Nephron (organoid): ENCODE results near the gene SIK3.
A peak's percentile ranks its signal among the peaks of the same experiment; 100 is the strongest.

Source experiments
- H3K27ac Mint-ChIP-seq, 3 experiments: 2 replicates each; pipeline ENCODE4 v1.8.0; 2020; ENCODE audit warnings: mixed read lengths in 3 of 3, mild to moderate bottlenecking in 2 of 3, moderate library complexity in 1 of 3
- H3K27me3 Mint-ChIP-seq: 2 replicates; pipeline ENCODE4 v1.8.0; 2021; ENCODE audit warnings: low read depth, mild to moderate bottlenecking, moderate library complexity, mixed read lengths
- H3K36me3 Mint-ChIP-seq: 2 replicates; pipeline ENCODE4 v1.8.0; 2020; ENCODE audit warnings: low read depth, mixed read lengths
- H3K4me1 Mint-ChIP-seq: 2 replicates; pipeline ENCODE4 v1.8.0; 2020; ENCODE audit warnings: mixed read lengths
- H3K4me3 Mint-ChIP-seq, 3 experiments: 2 replicates each; pipeline ENCODE4 v1.8.0; 2020; ENCODE audit warnings: mild to moderate bottlenecking in 3 of 3, mixed read lengths in 3 of 3, moderate library complexity in 2 of 3
- H3K9me3 Mint-ChIP-seq: 2 replicates; pipeline ENCODE4 v1.8.0; 2020; ENCODE audit warnings: mixed read lengths
- CTCF ChIP-seq, 3 experiments: fragments of 200-600 bp; sonication (generic); IDR thresholded peaks; one replicate each; pipeline ENCODE4 v1.5.0; 2021; ENCODE audit warnings: antibody characterized with exemption in 3 of 3; ENCODE audit not compliant: unreplicated experiment in 3 of 3

The SIK3 gene

GRCh38 chr11:117058761-117059261 lies 39.4 kb downstream of the SIK3 start:
- H3K27me3 Mint-ChIP-seq = no peaks in the 10 kb centered on the region
- peak overlapping the region; percentile 8 to 22 (median 16) for H3K27ac Mint-ChIP-seq
- H3K4me3 Mint-ChIP-seq = no peak overlapping the region
- H3K36me3 Mint-ChIP-seq = no peaks in the 10 kb centered on the region
- no peaks in the 10 kb centered on the region for H3K9me3 Mint-ChIP-seq
- no peak for TF ChIP-seq CTCF (IDR thresholded peaks at IDR 0.05; ENCODE audit: unreplicated experiment in 3 of 3)
- peaks cover 18% of the 10 kb centered on the region for H3K4me1 Mint-ChIP-seq

GRCh38 chr11:117057727-117058126 lies 40.5 kb downstream of the SIK3 start:
- no peak overlapping the region for H3K4me3 Mint-ChIP-seq
- no peak for TF ChIP-seq CTCF (IDR thresholded peaks at IDR 0.05; ENCODE audit: unreplicated experiment in 3 of 3)
- no peaks in the 10 kb centered on the region for H3K9me3 Mint-ChIP-seq
- H3K27ac Mint-ChIP-seq = no peak overlapping the region
- H3K36me3 Mint-ChIP-seq = no peaks in the 10 kb centered on the region
- H3K27me3 Mint-ChIP-seq = no peaks in the 10 kb centered on the region
- peaks cover 11% of the 10 kb centered on the region for H3K4me1 Mint-ChIP-seq

- TF ChIP-seq CTCF (IDR thresholded peaks at IDR 0.05; ENCODE audit: unreplicated experiment in 3 of 3) = no peak
- no peaks in the 10 kb centered on the region for H3K27me3 Mint-ChIP-seq
- H3K9me3 Mint-ChIP-seq = no peaks in the 10 kb centered on the region
- no peak overlapping the region for H3K4me3 Mint-ChIP-seq
- H3K4me1 Mint-ChIP-seq = peaks cover 11% of the 10 kb centered on the region
- no peaks in the 10 kb centered on the region for H3K36me3 Mint-ChIP-seq
- no peak overlapping the region for H3K27ac Mint-ChIP-seq
Measured at GRCh38 chr11:117057317-117057716, 40.9 kb downstream of the SIK3 start.

- Mint-ChIP-seq H3K27me3 (no peaks in the 10 kb centered on the region), H3K9me3 (no peaks in the 10 kb centered on the region), H3K4me3 (no peak overlapping the region), H3K27ac (no peak overlapping the region), H3K36me3 (no peaks in the 10 kb centered on the region), H3K4me1 (peaks cover 11% of the 10 kb centered on the region)
- no peak for TF ChIP-seq CTCF (IDR thresholded peaks at IDR 0.05; ENCODE audit: unreplicated experiment in 3 of 3)
Measured at GRCh38 chr11:117055469-117055868, 42.8 kb downstream of the SIK3 start.

GRCh38 chr11:117054382-117054781 lies 43.8 kb downstream of the SIK3 start:
- Mint-ChIP-seq H3K27ac (no peak overlapping the region), H3K36me3 (no peaks in the 10 kb centered on the region), H3K9me3 (no peaks in the 10 kb centered on the region), H3K4me3 (no peak overlapping the region), H3K27me3 (no peaks in the 10 kb centered on the region), H3K4me1 (peaks cover 11% of the 10 kb centered on the region)
- no peak for TF ChIP-seq CTCF (IDR thresholded peaks at IDR 0.05; ENCODE audit: unreplicated experiment in 3 of 3)
